ENCODE data around the gene BLCAP. TPM values are rescaled to one million over a fixed set of nuclear protein-coding genes. Genes with fewer than 3 reads are reported as not detected.

BLCAP gene
- total RNA-seq, 1 donor = 35.9 TPM

- DNase-seq (ENCODE audit: low read depth) = no peak
- TF ChIP-seq CTCF (IDR thresholded peaks at IDR 0.05; ENCODE audit: insufficient read depth, low read length) = no peak
- H3K4me3 ChIP-seq (ENCODE audit: low read depth, low read length) = no peak overlapping the region
Observed at GRCh38 chr20:37519508-37520418, 7.9 kb downstream of the BLCAP start.

DNA sequence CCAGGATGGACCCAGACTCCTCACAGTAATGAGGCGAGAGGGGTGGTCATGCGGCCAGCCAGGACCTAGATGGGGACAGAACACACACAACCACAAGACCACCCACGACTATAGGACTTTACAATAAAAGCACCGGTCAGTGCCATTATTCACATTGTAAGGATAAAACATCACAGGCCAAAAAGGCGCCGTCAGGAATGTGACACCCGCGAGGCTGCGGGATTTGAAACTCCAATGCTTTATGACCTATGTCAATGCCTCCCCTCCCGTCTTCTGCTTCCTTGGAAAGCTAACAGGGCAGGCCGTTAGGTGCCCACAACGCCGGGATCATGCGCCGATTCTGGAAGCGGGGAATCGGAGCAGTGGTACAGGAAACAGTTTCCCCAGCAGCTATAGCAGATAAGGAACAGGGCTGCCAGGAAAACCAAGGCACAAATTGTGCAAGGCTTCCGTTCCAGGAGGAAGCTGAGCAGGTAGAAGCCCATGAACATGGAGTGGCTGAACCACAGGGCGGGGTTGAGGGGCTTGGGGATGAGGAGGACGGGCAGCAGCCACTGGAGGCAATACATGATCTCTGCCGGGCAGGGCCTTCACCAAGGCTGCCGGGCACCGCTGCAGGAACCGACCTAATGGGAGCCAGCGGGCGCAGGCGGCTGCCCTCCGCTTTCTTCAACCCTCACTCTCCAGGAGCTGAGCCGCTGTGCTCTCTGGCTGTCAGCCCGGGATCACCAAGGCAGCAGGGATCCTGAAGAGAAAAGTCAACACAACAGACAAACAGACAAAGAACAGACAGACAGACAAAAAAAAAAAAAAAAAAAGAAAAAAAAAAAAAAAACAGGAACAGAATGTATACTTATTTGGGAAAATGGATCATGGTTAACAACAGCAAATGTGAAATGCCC, 8.8 kb downstream of the BLCAP start:
- DNase-seq (ENCODE audit: low read depth) = no peak
- no peak for TF ChIP-seq CTCF (IDR thresholded peaks at IDR 0.05; ENCODE audit: insufficient read depth, low read length)

DNA sequence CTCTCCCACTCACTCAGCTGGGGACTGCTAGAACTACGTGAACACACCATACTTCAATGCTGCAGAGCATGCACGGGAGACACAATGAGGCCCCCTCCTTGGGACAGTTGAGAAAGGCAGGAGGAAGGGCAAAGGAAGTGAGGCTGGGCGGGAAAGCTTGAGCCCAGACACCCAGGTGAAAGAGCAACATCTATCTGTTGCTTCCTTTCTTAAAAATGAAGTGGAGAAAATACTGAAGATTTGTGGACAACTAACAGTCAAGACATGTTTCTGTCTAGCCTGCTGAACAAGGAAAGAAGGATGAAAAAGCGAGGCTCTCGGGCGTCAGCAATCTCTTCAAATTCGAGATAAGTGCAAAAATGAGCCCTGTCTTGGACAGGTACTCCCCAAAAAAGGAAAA, 9.6 kb downstream of the BLCAP start:
- TF ChIP-seq CTCF (IDR thresholded peaks at IDR 0.05; ENCODE audit: insufficient read depth, low read length) = no peak
- DNase-seq (ENCODE audit: low read depth) = no peak
- H3K4me3 ChIP-seq (ENCODE audit: low read depth, low read length) = no peak overlapping the region

More for the DNA sequence above, 8.8 kb downstream of the BLCAP start:
- H3K4me3 ChIP-seq (ENCODE audit: low read depth, low read length) = no peak overlapping the region

DNA sequence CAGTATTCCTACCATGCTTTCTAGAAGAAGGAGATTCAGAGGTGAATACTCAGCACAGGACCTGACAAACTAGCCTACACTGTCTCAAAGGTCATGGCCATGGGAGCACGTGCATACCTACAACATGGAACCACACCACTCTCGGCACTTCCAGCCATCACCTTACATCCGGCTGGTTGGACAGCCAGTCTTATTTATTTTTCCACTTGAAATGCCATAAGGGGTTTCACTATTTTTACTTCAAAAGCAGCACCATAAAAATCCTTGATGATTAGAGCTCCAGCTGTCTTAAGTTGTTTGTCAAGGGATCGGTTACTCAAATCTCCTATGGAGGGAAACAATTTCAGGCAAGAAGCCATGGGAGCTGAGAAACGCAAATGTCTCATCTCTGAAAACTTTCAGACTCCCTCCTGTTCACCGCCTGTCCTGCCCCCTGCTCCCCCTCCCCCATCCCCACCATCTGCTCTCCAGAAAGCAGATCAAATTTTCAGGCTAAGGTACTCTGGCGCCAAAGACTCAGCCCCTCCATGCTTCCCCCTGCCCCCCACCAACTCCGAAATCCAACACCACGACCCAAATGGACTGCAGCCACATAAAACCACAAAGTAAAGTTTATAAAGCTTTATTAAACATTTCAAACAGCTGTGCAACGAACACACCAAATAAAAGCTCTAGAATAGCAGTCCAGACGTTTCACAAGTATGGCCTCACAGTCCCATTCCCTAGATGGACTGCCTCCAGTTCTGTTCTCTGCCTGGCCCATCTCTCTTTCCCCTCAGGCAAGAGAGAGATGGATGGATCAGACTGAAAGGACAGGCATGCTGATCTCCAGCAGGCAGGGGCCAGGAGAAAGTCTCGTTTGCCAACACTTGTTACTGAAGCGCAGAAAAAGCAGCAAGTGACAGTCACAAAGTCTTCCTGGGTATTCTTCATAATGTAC, 10.6 kb downstream of the BLCAP start:
- TF ChIP-seq CTCF (IDR thresholded peaks at IDR 0.05; ENCODE audit: insufficient read depth, low read length) = no peak
- H3K4me3 ChIP-seq (ENCODE audit: low read depth, low read length) = no peak overlapping the region
- DNase-seq (ENCODE audit: low read depth) = no peak

DNA sequence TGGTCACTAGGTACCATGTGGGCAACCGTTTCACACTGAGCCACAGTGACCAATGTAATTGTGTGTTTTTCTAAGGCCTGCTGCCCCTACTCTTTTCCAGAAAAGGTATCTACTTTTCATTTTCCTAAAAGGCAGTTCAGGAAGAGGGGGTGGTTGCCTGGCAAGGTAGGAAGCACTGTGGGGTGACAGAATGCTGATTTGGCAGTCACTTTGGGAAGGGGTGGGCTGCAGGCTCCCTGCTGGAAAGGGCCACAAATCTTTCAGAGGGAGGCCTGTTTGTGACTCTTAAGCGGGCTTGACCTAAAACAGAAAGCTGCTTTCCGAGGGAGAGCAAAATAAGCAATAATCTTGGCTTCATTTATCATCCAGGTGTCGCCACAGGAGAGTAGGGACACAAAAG, 11.8 kb downstream of the BLCAP start:
- no peak for TF ChIP-seq CTCF (IDR thresholded peaks at IDR 0.05; ENCODE audit: insufficient read depth, low read length)
- no peak for DNase-seq (ENCODE audit: low read depth)
- no peak overlapping the region for H3K4me3 ChIP-seq (ENCODE audit: low read depth, low read length)

- H3K4me3 ChIP-seq (ENCODE audit: low read depth, low read length) = no peak overlapping the region
- no peak for DNase-seq (ENCODE audit: low read depth)
- TF ChIP-seq CTCF (IDR thresholded peaks at IDR 0.05; ENCODE audit: insufficient read depth, low read length) = no peak
Observed at GRCh38 chr20:37513779-37514359, 13.8 kb downstream of the BLCAP start.
